ENCODE measurements around the gene RCOR3.
A peak's percentile ranks its signal among the peaks of the same experiment; 100 is the strongest.

RCOR3 gene

GRCh38 chr1:211324992-211325775, 66.0 kb downstream of the RCOR3 start:
- DNase-seq (ENCODE audit: low read depth, low spot score) = no peak

GRCh38 chr1:211326140-211326527, 67.0 kb downstream of the RCOR3 start:
- no peak for DNase-seq (ENCODE audit: low read depth, low spot score)

GRCh38 chr1:211326528-211327345, 67.6 kb downstream of the RCOR3 start, which contains the start of gene TRAF5:
TSS of gene TRAF5 (plus strand) at chr1:211326833. CDS start at chr1:211353240, 26,407 bp downstream.
- DNase-seq (ENCODE audit: low read depth, low spot score) = peak; percentile 47

- peak; percentile 66 for DNase-seq (ENCODE audit: low read depth, low spot score)
Measured at GRCh38 chr1:211327346-211327921, 68.3 kb downstream of the RCOR3 start.

GRCh38 chr1:211328084-211328694, 69.0 kb downstream of the RCOR3 start:
- no peak for DNase-seq (ENCODE audit: low read depth, low spot score)

- no peak for DNase-seq (ENCODE audit: low read depth, low spot score)
Measured at GRCh38 chr1:211328866-211329475, 69.8 kb downstream of the RCOR3 start.

GRCh38 chr1:211329764-211330201, 70.6 kb downstream of the RCOR3 start:
- DNase-seq (ENCODE audit: low read depth, low spot score) = peak; percentile 69

- no peak for DNase-seq (ENCODE audit: low read depth, low spot score)
Measured at GRCh38 chr1:211330282-211330936, 71.2 kb downstream of the RCOR3 start.

- DNase-seq (ENCODE audit: low read depth, low spot score) = no peak
Measured at GRCh38 chr1:211331011-211331709, 72.0 kb downstream of the RCOR3 start.

GRCh38 chr1:211332036-211332616, 73.0 kb downstream of the RCOR3 start:
- DNase-seq (ENCODE audit: low read depth, low spot score) = no peak

GRCh38 chr1:211332830-211333229, 73.7 kb downstream of the RCOR3 start:
- no peak for DNase-seq (ENCODE audit: low read depth, low spot score)

GRCh38 chr1:211333906-211334305, 74.7 kb downstream of the RCOR3 start:
- DNase-seq (ENCODE audit: low read depth, low spot score) = no peak

- no peak for DNase-seq (ENCODE audit: low read depth, low spot score)
Measured at GRCh38 chr1:211334986-211335385, 75.8 kb downstream of the RCOR3 start.

GRCh38 chr1:211335522-211336157, 76.5 kb downstream of the RCOR3 start:
- no peak for DNase-seq (ENCODE audit: low read depth, low spot score)

- no peak for DNase-seq (ENCODE audit: low read depth, low spot score)
Measured at GRCh38 chr1:211336161-211336560, 77.0 kb downstream of the RCOR3 start.

GRCh38 chr1:211336775-211337174, 77.6 kb downstream of the RCOR3 start:
- no peak for DNase-seq (ENCODE audit: low read depth, low spot score)

GRCh38 chr1:211337430-211338223, 78.5 kb downstream of the RCOR3 start:
- no peak for DNase-seq (ENCODE audit: low read depth, low spot score)

GRCh38 chr1:211338224-211338620, 79.1 kb downstream of the RCOR3 start:
- no peak for DNase-seq (ENCODE audit: low read depth, low spot score)

- DNase-seq (ENCODE audit: low read depth, low spot score) = peak; percentile 74
Measured at GRCh38 chr1:211339631-211340041, 80.5 kb downstream of the RCOR3 start.

Measured in ELF-1 (cell line).